AG08395 (cell line): Measurements from ENCODE around the gene VAMP7.
"Not testable (repeated sequence)": the region's sequence is repeated elsewhere in the genome, so short reads cannot be mapped to it uniquely, and the experiment has no call there.

Source experiments
- DNase-seq: peaks from one replicate; pipeline ENCODE4 v3.0.0; 2012; ENCODE audit warnings: mixed read lengths, low spot score

VAMP7 gene

GRCh38 chrX:155881158-155881993 is at the start of gene VAMP7:
Gene VAMP7, plus strand, starts transcription at chrX:155881345. Its CDS starts 8,122 bp downstream, at chrX:155889467.
- peak; percentile 77 for DNase-seq

GRCh38 chrX:155841232-155841631 is 39.9 kb upstream of the VAMP7 start:
- DNase-seq = no peak

- DNase-seq = not testable (repeated sequence)
These were observed 29.4 kb upstream of the VAMP7 start for GRCh38 chrX:155851786-155852185.

- no peak for DNase-seq
These were observed 23.6 kb upstream of the VAMP7 start for GRCh38 chrX:155857561-155857960.

GRCh38 chrX:155864655-155865054 is 16.5 kb upstream of the VAMP7 start:
- no peak for DNase-seq

- DNase-seq = no peak
These were observed 16.0 kb upstream of the VAMP7 start for GRCh38 chrX:155865193-155865592.

- DNase-seq = no peak
These were observed 13.3 kb upstream of the VAMP7 start for GRCh38 chrX:155867821-155868220.

- no peak for DNase-seq
These were observed 10.2 kb upstream of the VAMP7 start for GRCh38 chrX:155870958-155871357.

GRCh38 chrX:155871934-155872333 is 9.2 kb upstream of the VAMP7 start:
- no peak for DNase-seq

GRCh38 chrX:155873188-155873587 is 8.0 kb upstream of the VAMP7 start:
- no peak for DNase-seq

GRCh38 chrX:155874571-155875244 is 6.4 kb upstream of the VAMP7 start:
- no peak for DNase-seq

GRCh38 chrX:155876704-155877103 is 4.4 kb upstream of the VAMP7 start:
- DNase-seq = no peak

- DNase-seq = no peak
These were observed 3.9 kb upstream of the VAMP7 start for GRCh38 chrX:155877288-155877687.

- DNase-seq = no peak
These were observed 473 bp upstream of the VAMP7 start for GRCh38 chrX:155880586-155881157.

GRCh38 chrX:155886409-155886808 is 5.3 kb downstream of the VAMP7 start:
- no peak for DNase-seq

GRCh38 chrX:155888139-155888538 is 7.0 kb downstream of the VAMP7 start:
- peak; percentile 29 for DNase-seq

- no peak for DNase-seq
These were observed 8.2 kb downstream of the VAMP7 start for GRCh38 chrX:155889328-155889727.

- DNase-seq = no peak
These were observed 10.5 kb downstream of the VAMP7 start for GRCh38 chrX:155891446-155892210.

GRCh38 chrX:155893521-155893920 is 12.4 kb downstream of the VAMP7 start:
- no peak for DNase-seq

GRCh38 chrX:155896512-155896911 is 15.4 kb downstream of the VAMP7 start:
- no peak for DNase-seq

GRCh38 chrX:155899366-155899765 is 18.2 kb downstream of the VAMP7 start:
- no peak for DNase-seq

GRCh38 chrX:155900765-155901164 is 19.6 kb downstream of the VAMP7 start:
- no peak for DNase-seq
